Measurements from ENCODE around the gene RETN. TPM values are rescaled to one million over a fixed set of nuclear protein-coding genes. Genes with fewer than 3 reads are reported as not detected.
A peak's percentile ranks its signal among the peaks of the same experiment; 100 is the strongest.

Gene RETN
- polyA plus RNA-seq, 3 donors = 42.1 to 119 (median 60.0) TPM

- Mint-ChIP-seq H3K4me3 (no peak overlapping the region), H3K36me3 (peaks cover 0 to 2% of the 10 kb centered on the region in 2 donors), H3K27me3 (ENCODE audit: low read depth in 3 of 3) (peaks cover 2 to 10% (median 4%) of the 10 kb centered on the region in 3 donors), H3K4me1 (peaks cover 48% of the 10 kb centered on the region), H3K9me3 (no peaks in the 10 kb centered on the region), H3K27ac (no peak overlapping the region)
- H3K27me3 ChIP-seq (ENCODE audit: control insufficient read depth in 2 of 2, insufficient read depth in 2 of 2, low read length in 2 of 2) = no peaks in the 10 kb centered on the region
- no peak for DNase-seq
- H3K79me2 ChIP-seq (ENCODE audit: insufficient read depth, low read length) = no peaks in the 10 kb centered on the region
- no peak overlapping the region for H3K27ac ChIP-seq (ENCODE audit: low read depth in 1 of 2, low read length in 2 of 2)
- peaks cover 41 to 48% of the 10 kb centered on the region in 2 donors for H3K4me1 ChIP-seq (ENCODE audit: control insufficient read depth in 1 of 2, insufficient read depth in 2 of 2, low read length in 2 of 2)
- H2AFZ ChIP-seq (ENCODE audit: insufficient read depth, low read depth, low read length, poor library complexity, severe bottlenecking) = no peak overlapping the region
- H3K4me2 ChIP-seq (replicated peaks; ENCODE audit: extremely low read depth, low read length, poor library complexity, severe bottlenecking) = no peak overlapping the region
- no peaks in the 10 kb centered on the region for H4K20me1 ChIP-seq (ENCODE audit: insufficient read depth, low read length)
- intact Hi-C loops (cut with micrococcal nuclease) = loop anchor here (5.0 kb wide), 2 partner anchors 39 to 44 kb away; no protein-coding TSS in a partner anchor
- no peak overlapping the region for H3K4me3 ChIP-seq (replicated peaks in 1 of 3; ENCODE audit: low read depth in 2 of 3, low read length in 3 of 3)
- no peaks in the 10 kb centered on the region for H3K36me3 ChIP-seq (replicated peaks in 1 of 2; ENCODE audit: control insufficient read depth in 1 of 2, insufficient read depth in 2 of 2, low read length in 2 of 2)
- 99% methylated on average over 7 of the region's 10 CpGs for WGBS (ENCODE audit: insufficient coverage)
- no peaks in the 10 kb centered on the region for H3K9me3 ChIP-seq (replicated peaks in 1 of 2; ENCODE audit: control insufficient read depth in 1 of 2, insufficient read depth in 1 of 2, low read length in 2 of 2)
- no peak for TF ChIP-seq CTCF (IDR thresholded peaks at IDR 0.05)
- no peak overlapping the region for H3K9ac ChIP-seq (ENCODE audit: insufficient read depth, low read length, poor library complexity, severe bottlenecking)
Measured at GRCh38 chr19:7697721-7698287, 29.0 kb downstream of the RETN start.

- Mint-ChIP-seq H3K4me3 (peak overlapping the region in 1 of 2 donors; percentile 63), H3K9me3 (no peaks in the 10 kb centered on the region), H3K27me3 (ENCODE audit: low read depth in 3 of 3) (peaks cover 2 to 10% (median 4%) of the 10 kb centered on the region in 3 donors), H3K4me1 (peaks cover 54% of the 10 kb centered on the region), H3K27ac (peak overlapping the region in 3 of 7 donors; percentile 33 to 89 (median 77)), H3K36me3 (peaks cover 0 to 2% of the 10 kb centered on the region in 2 donors)
- no peaks in the 10 kb centered on the region for H4K20me1 ChIP-seq (ENCODE audit: insufficient read depth, low read length)
- H3K4me2 ChIP-seq (replicated peaks; ENCODE audit: extremely low read depth, low read length, poor library complexity, severe bottlenecking) = no peak overlapping the region
- no peak overlapping the region for H3K27ac ChIP-seq (ENCODE audit: low read depth in 1 of 2, low read length in 2 of 2)
- H3K36me3 ChIP-seq (replicated peaks in 1 of 2; ENCODE audit: control insufficient read depth in 1 of 2, insufficient read depth in 2 of 2, low read length in 2 of 2) = no peaks in the 10 kb centered on the region
- H3K27me3 ChIP-seq (ENCODE audit: control insufficient read depth in 2 of 2, insufficient read depth in 2 of 2, low read length in 2 of 2) = no peaks in the 10 kb centered on the region
- no peak overlapping the region for H3K9ac ChIP-seq (ENCODE audit: insufficient read depth, low read length, poor library complexity, severe bottlenecking)
- H3K4me1 ChIP-seq (ENCODE audit: control insufficient read depth in 1 of 2, insufficient read depth in 2 of 2, low read length in 2 of 2) = peaks cover 49 to 56% of the 10 kb centered on the region in 2 donors
- 54% methylated on average over 11 of the region's 11 CpGs for WGBS (ENCODE audit: insufficient coverage)
- DNase-seq = peak in 1 of 3 donors; percentile 6
- intact Hi-C loops (cut with micrococcal nuclease) = loop anchor here (5.0 kb wide), 2 partner anchors 39 to 44 kb away; no protein-coding TSS in a partner anchor
- H3K4me3 ChIP-seq (replicated peaks in 1 of 3; ENCODE audit: low read depth in 2 of 3, low read length in 3 of 3) = no peak overlapping the region
- no peak overlapping the region for H2AFZ ChIP-seq (ENCODE audit: insufficient read depth, low read depth, low read length, poor library complexity, severe bottlenecking)
- no peak for TF ChIP-seq CTCF (IDR thresholded peaks at IDR 0.05)
- H3K79me2 ChIP-seq (ENCODE audit: insufficient read depth, low read length) = no peaks in the 10 kb centered on the region
- H3K9me3 ChIP-seq (replicated peaks in 1 of 2; ENCODE audit: control insufficient read depth in 1 of 2, insufficient read depth in 1 of 2, low read length in 2 of 2) = no peaks in the 10 kb centered on the region
Measured at GRCh38 chr19:7698583-7698982, 29.7 kb downstream of the RETN start.
